8988T (cell line): Measurements from ENCODE around the gene TSEN54.

Source experiments
- DNase-seq: peaks from one replicate; pipeline ENCODE4 v3.0.0; 2011

TSEN54 gene

GRCh38 chr17:75521951-75522727 is 5.8 kb downstream of the TSEN54 start:
- DNase-seq: no peak

GRCh38 chr17:75523647-75524046 is 7.3 kb downstream of the TSEN54 start:
- DNase-seq: no peak

- DNase-seq: no peak
Observed at GRCh38 chr17:75524269-75524969, 8.1 kb downstream of the TSEN54 start.

- peak; percentile 81 for DNase-seq
Observed at GRCh38 chr17:75524970-75525805, 8.9 kb downstream of the TSEN54 start, which contains the start of gene LLGL2. Gene LLGL2, plus strand, starts transcription at chr17:75525697. Its CDS starts 17,730 bp downstream, at chr17:75543427.

- DNase-seq: no peak
Observed at GRCh38 chr17:75525806-75526554, 9.7 kb downstream of the TSEN54 start.

- no peak for DNase-seq
Observed at GRCh38 chr17:75526555-75527270, 10.4 kb downstream of the TSEN54 start.

GRCh38 chr17:75530837-75531720 is 14.8 kb downstream of the TSEN54 start:
- DNase-seq: no peak

- peak; percentile 68 for DNase-seq
Observed at GRCh38 chr17:75531721-75532072, 15.4 kb downstream of the TSEN54 start.

- DNase-seq: no peak
Observed at GRCh38 chr17:75535119-75535537, 18.8 kb downstream of the TSEN54 start.

GRCh38 chr17:75535871-75536270 is 19.5 kb downstream of the TSEN54 start:
- DNase-seq: no peak

- no peak for DNase-seq
Observed at GRCh38 chr17:75536366-75536765, 20.0 kb downstream of the TSEN54 start.

- no peak for DNase-seq
Observed at GRCh38 chr17:75539967-75540729, 23.8 kb downstream of the TSEN54 start.

GRCh38 chr17:75540923-75541503 is 24.7 kb downstream of the TSEN54 start:
- DNase-seq: no peak

GRCh38 chr17:75542229-75542628 is 25.9 kb downstream of the TSEN54 start:
- no peak for DNase-seq

GRCh38 chr17:75542728-75543336 is 26.5 kb downstream of the TSEN54 start:
- no peak for DNase-seq

GRCh38 chr17:75544250-75544649 is 27.9 kb downstream of the TSEN54 start:
- no peak for DNase-seq

- DNase-seq: no peak
Observed at GRCh38 chr17:75546181-75546580, 29.9 kb downstream of the TSEN54 start.

GRCh38 chr17:75547091-75547490 is 30.8 kb downstream of the TSEN54 start:
- DNase-seq: no peak

GRCh38 chr17:75548813-75549212 is 32.5 kb downstream of the TSEN54 start:
- no peak for DNase-seq
